CD4-positive, alpha-beta T cell (primary cell): Measurements from ENCODE around the gene TPSAB1. TPM values are rescaled to one million over a fixed set of nuclear protein-coding genes. Genes with fewer than 3 reads are reported as not detected.
A peak's percentile ranks its signal among the peaks of the same experiment; 100 is the strongest.

ENCODE experiments used
- ATAC-seq: fragments of 200-7000 bp; cut with Tn5 transposase; one replicate; pipeline ENCODE4 v1.10.0; 2022; ENCODE audit warnings: mild to moderate bottlenecking; ENCODE audit not compliant: poor library complexity
- CTCF ChIA-PET: fragments of 350-600 bp; sonication (Branson Sonifier 250); formaldehyde crosslinking; loops from one replicate; lab custom pipeline; 2021; ENCODE audit warnings: antibody characterized with exemption, inconsistent platforms; lab: Charles Lee
- POLR2A ChIA-PET: fragments of 350-600 bp; sonication (Branson Sonifier 250); formaldehyde crosslinking; loops from one replicate; lab custom pipeline; 2021; ENCODE audit warnings: antibody characterized with exemption, inconsistent platforms; lab: Charles Lee
- DNase-seq, 14 experiments: peaks; one replicate each; pipeline ENCODE4 v3.0.0-alpha.2; 2013 to 2020; ENCODE audit warnings: mixed read lengths in 2 of 14
- H3K27ac ChIP-seq, 2 donors: one replicate each; pipeline versions ENCODE4 v1.5.1 to v1.7.0; 2013; ENCODE audit warnings: low read length in 2 of 2, low read depth in 1 of 2, mild to moderate bottlenecking in 1 of 2
- H3K27me3 ChIP-seq, 2 experiments: 1 replicate in 1 of 2; 2 replicates in 1 of 2; pipeline versions ENCODE4 v1.6.1 to v1.7.0; 2013; ENCODE audit warnings: low read length in 2 of 2, control low read depth in 1 of 2, mild to moderate bottlenecking in 1 of 2, moderate library complexity in 1 of 2; ENCODE audit not compliant: insufficient read depth in 2 of 2, control insufficient read depth in 1 of 2
- H3K36me3 ChIP-seq: one replicate; pipeline ENCODE4 v1.6.1; 2013; ENCODE audit warnings: low read length, control low read depth; ENCODE audit not compliant: insufficient read depth
- H3K4me1 ChIP-seq: one replicate; pipeline ENCODE4 v1.6.1; 2013; ENCODE audit warnings: low read length, control low read depth; ENCODE audit not compliant: insufficient read depth
- H3K4me3 ChIP-seq: one replicate; pipeline ENCODE4 v1.5.1; 2013; ENCODE audit warnings: mild to moderate bottlenecking, low read length, moderate library complexity
- H3K9me3 ChIP-seq, 2 experiments: 1 replicate in 1 of 2; 2 replicates in 1 of 2; pipeline versions ENCODE4 v1.6.1 to v1.7.0; 2013; ENCODE audit warnings: low read length in 2 of 2, mild to moderate bottlenecking in 2 of 2, control low read depth in 1 of 2, moderate library complexity in 1 of 2; ENCODE audit not compliant: control insufficient read depth in 1 of 2, insufficient read depth in 1 of 2
- H3K27ac Mint-ChIP-seq: one replicate; pipeline ENCODE4 v1.8.0; 2020; ENCODE audit warnings: mixed read lengths
- H3K27me3 Mint-ChIP-seq: one replicate; pipeline ENCODE4 v1.8.0; 2021; ENCODE audit warnings: mixed read lengths
- H3K36me3 Mint-ChIP-seq: one replicate; pipeline ENCODE4 v1.8.0; 2021; ENCODE audit warnings: low read depth, mixed read lengths
- H3K4me1 Mint-ChIP-seq: one replicate; pipeline ENCODE4 v1.8.0; 2021; ENCODE audit warnings: low read depth, mixed read lengths
- H3K4me3 Mint-ChIP-seq: one replicate; pipeline ENCODE4 v1.8.0; 2020; ENCODE audit warnings: mild to moderate bottlenecking, mixed read lengths
- H3K9me3 Mint-ChIP-seq: one replicate; pipeline ENCODE4 v1.8.0; 2020; ENCODE audit warnings: mixed read lengths
- CTCF ChIP-seq: fragments of 200-600 bp; IDR thresholded peaks from one replicate; pipeline ENCODE4 v1.8.0; 2022; ENCODE audit warnings: antibody characterized with exemption, mild to moderate bottlenecking
- intact Hi-C, 2 experiments: fragments of 100-400 bp; cut with DNase I in 1 of 2; cut with micrococcal nuclease in 1 of 2; formaldehyde crosslinking; loops; one replicate each; pipeline versions ENCODE4 v1.15.1 to v1.9.0; 2023 to 2025; cut with DNase I, micrococcal nuclease
- total RNA-seq, 174 experiments: library from RNA in 2 of 174; stranded (reverse) in 2 of 174; gene quantifications; one replicate each; pipeline ENCODE4 v1.2.3 and lab custom pipeline; 2021 to 2026

TPSAB1 gene
- total RNA-seq, 2 experiments from 2014 or later, result 0.22 TPM; not detected in 1

- no peak overlapping the region for H3K4me3 Mint-ChIP-seq
- no peaks in the 10 kb centered on the region for H3K36me3 Mint-ChIP-seq
- no peaks in the 10 kb centered on the region for H3K4me1 Mint-ChIP-seq
- TF ChIP-seq CTCF, result no peak
- Histone ChIP-seq H3K27ac (no peak overlapping the region), H3K4me1 (peaks cover 4% of the 10 kb centered on the region), H3K4me3 (no peak overlapping the region), H3K36me3 (no peaks in the 10 kb centered on the region), H3K27me3 (no peaks in the 10 kb centered on the region), H3K9me3 (peaks cover 0 to 18% of the 10 kb centered on the region in 2 experiments)
- no peaks in the 10 kb centered on the region for H3K27me3 Mint-ChIP-seq
- ChIA-PET POLR2A (no interaction called here), CTCF (no interaction called here)
- H3K27ac Mint-ChIP-seq, result no peak overlapping the region
- intact Hi-C loops, result loop anchor here in 1 of 2 experiments (10.0 kb wide), 1 partner anchor 385 kb away; no protein-coding TSS in a partner anchor
- ATAC-seq (no peak), DNase-seq (peak in 1 of 14 experiments; percentile 38)
- peaks cover 3% of the 10 kb centered on the region for H3K9me3 Mint-ChIP-seq
Observed at GRCh38 chr16:1199347-1200013, 41.0 kb upstream of the TPSAB1 start.

- peaks cover 3% of the 10 kb centered on the region for H3K9me3 Mint-ChIP-seq
- H3K36me3 Mint-ChIP-seq, result no peaks in the 10 kb centered on the region
- intact Hi-C loops, result no loop called here
- no peaks in the 10 kb centered on the region for H3K36me3 ChIP-seq
- DNase-seq, result no peak
- ChIA-PET CTCF (no interaction called here), POLR2A (no interaction called here)
- H3K4me1 Mint-ChIP-seq, result no peaks in the 10 kb centered on the region
- no peaks in the 10 kb centered on the region for H3K4me1 ChIP-seq
- TF ChIP-seq CTCF, result no peak
- no peaks in the 10 kb centered on the region for H3K27me3 ChIP-seq
- H3K9me3 ChIP-seq, result peaks cover 0 to 18% of the 10 kb centered on the region in 2 experiments
- H3K4me3 Mint-ChIP-seq, result no peak overlapping the region
- no peak overlapping the region for H3K27ac ChIP-seq
- H3K27me3 Mint-ChIP-seq, result no peaks in the 10 kb centered on the region
- H3K27ac Mint-ChIP-seq, result no peak overlapping the region
- ATAC-seq, result no peak
- H3K4me3 ChIP-seq, result no peak overlapping the region
Observed at GRCh38 chr16:1200014-1200627, 40.4 kb upstream of the TPSAB1 start.

GRCh38 chr16:1201444-1201843 lies 39.1 kb upstream of the TPSAB1 start:
- Histone ChIP-seq H3K4me3 (no peak overlapping the region), H3K36me3 (no peaks in the 10 kb centered on the region), H3K9me3 (peaks cover 0 to 18% of the 10 kb centered on the region in 2 experiments), H3K27ac (no peak overlapping the region), H3K27me3 (no peaks in the 10 kb centered on the region), H3K4me1 (no peaks in the 10 kb centered on the region)
- TF ChIP-seq CTCF, result no peak
- Mint-ChIP-seq H3K4me1 (no peaks in the 10 kb centered on the region), H3K27me3 (no peaks in the 10 kb centered on the region), H3K36me3 (no peaks in the 10 kb centered on the region), H3K27ac (no peak overlapping the region), H3K9me3 (peaks cover 3% of the 10 kb centered on the region), H3K4me3 (no peak overlapping the region)
- intact Hi-C loops, result no loop called here
- ATAC-seq, result no peak
- ChIA-PET CTCF (no interaction called here), POLR2A (no interaction called here)
- no peak for DNase-seq
